ENCODE results near the gene CNTN5. TPM values are rescaled to one million over a fixed set of nuclear protein-coding genes. Genes with fewer than 3 reads are reported as not detected.

CNTN5 gene
- total and polyA plus RNA-seq, 10 of the 15 experiments (the other 5 are each of a cell fraction or from before 2014, with no cell fraction given) = 0.01 TPM; not detected in 9

- BruUV-seq (replicated peaks) = no TSS peak
- H3K4me3 ChIP-seq = no peak overlapping the region
- no peak overlapping the region for H3K9ac ChIP-seq (ENCODE audit: control insufficient read depth, insufficient read depth, low read length)
- no peaks in the 10 kb centered on the region for H4K20me1 ChIP-seq (ENCODE audit: control insufficient read depth, insufficient read depth)
- DNase-seq (ENCODE audit: low read depth, low spot score) (no peak), FAIRE-seq (no peak), ATAC-seq (no peak)
- WGBS (ENCODE audit: insufficient coverage, insufficient replicate concordance, low lambda C conversion rate, missing lambda C conversion rate) = 0% methylated on average over 2 of the region's 2 CpGs
- no peak overlapping the region for H3K27ac ChIP-seq (ENCODE audit: control insufficient read depth, insufficient read depth)
- no peaks in the 10 kb centered on the region for H3K9me3 ChIP-seq (replicated peaks; ENCODE audit: control insufficient read depth, insufficient read depth, low read length)
- no peak overlapping the region for H3K4me2 ChIP-seq (ENCODE audit: control insufficient read depth, insufficient read depth)
- in situ Hi-C loops (cut with MboI) = no loop called here
- H3K79me2 ChIP-seq (ENCODE audit: control insufficient read depth, insufficient read depth, low read length) = no peaks in the 10 kb centered on the region
- no peaks in the 10 kb centered on the region for H3K36me3 ChIP-seq (ENCODE audit: control insufficient read depth in 2 of 2, insufficient read depth in 2 of 2, low read length in 1 of 2)
- RAD21 ChIA-PET (ENCODE audit: unreplicated experiment) = no interaction called here
- no peaks in the 10 kb centered on the region for H3K4me1 ChIP-seq (ENCODE audit: control insufficient read depth, insufficient read depth, low read length)
- no peaks in the 10 kb centered on the region for H3K27me3 ChIP-seq (replicated peaks in 1 of 2; ENCODE audit: control insufficient read depth in 2 of 2, insufficient read depth in 2 of 2, low read length in 1 of 2)
- no peak overlapping the region for H2AFZ ChIP-seq (ENCODE audit: control insufficient read depth, low read depth, low read length)
- SMC1A ChIA-PET (ENCODE audit: uncharacterized antibody, unreplicated experiment) = interaction anchor here (1.2 kb wide), 1 partner anchor 14 kb away, joined by 3 read pairs; no protein-coding TSS in a partner anchor
- CTCF ChIA-PET = no interaction called here
- POLR2A ChIA-PET = no interaction called here
- intact Hi-C loops (cut with micrococcal nuclease; ENCODE audit: unreplicated experiment) = loop anchor here (10.0 kb wide), 1 partner anchor 1987 kb away; no protein-coding TSS in a partner anchor
- TF ChIP-seq, protein P1, sequence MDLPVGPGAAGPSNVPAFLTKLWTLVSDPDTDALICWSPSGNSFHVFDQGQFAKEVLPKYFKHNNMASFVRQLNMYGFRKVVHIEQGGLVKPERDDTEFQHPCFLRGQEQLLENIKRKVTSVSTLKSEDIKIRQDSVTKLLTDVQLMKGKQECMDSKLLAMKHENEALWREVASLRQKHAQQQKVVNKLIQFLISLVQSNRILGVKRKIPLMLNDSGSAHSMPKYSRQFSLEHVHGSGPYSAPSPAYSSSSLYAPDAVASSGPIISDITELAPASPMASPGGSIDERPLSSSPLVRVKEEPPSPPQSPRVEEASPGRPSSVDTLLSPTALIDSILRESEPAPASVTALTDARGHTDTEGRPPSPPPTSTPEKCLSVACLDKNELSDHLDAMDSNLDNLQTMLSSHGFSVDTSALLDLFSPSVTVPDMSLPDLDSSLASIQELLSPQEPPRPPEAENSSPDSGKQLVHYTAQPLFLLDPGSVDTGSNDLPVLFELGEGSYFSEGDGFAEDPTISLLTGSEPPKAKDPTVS (IDR thresholded peaks at IDR 0.05; ENCODE audit: low read depth, low read length) = no peak
- no peak for TF ChIP-seq RFX5 (IDR thresholded peaks at IDR 0.05; ENCODE audit: low read depth, low read length)
- no peak for TF ChIP-seq MEF2B (IDR thresholded peaks at IDR 0.05; ENCODE audit: partially characterized antibody, poor library complexity, severe bottlenecking)
- TF ChIP-seq TBL1XR1 (IDR thresholded peaks at IDR 0.05; ENCODE audit: low read depth, low read length) = no peak
- TF ChIP-seq RUNX3 (IDR thresholded peaks at IDR 0.05; ENCODE audit: low read length) = no peak
- TF ChIP-seq ZNF687 (IDR thresholded peaks at IDR 0.05) = no peak
- no peak for TF ChIP-seq RB1 (IDR thresholded peaks at IDR 0.05; ENCODE audit: borderline replicate concordance)
- no peak for TF ChIP-seq NBN (IDR thresholded peaks at IDR 0.05)
- TF ChIP-seq HCFC1 (IDR thresholded peaks at IDR 0.05; ENCODE audit: low read length) = no peak
- no peak for TF ChIP-seq SMARCA5 (IDR thresholded peaks at IDR 0.05)
- no peak for TF ChIP-seq IRF4 (IDR thresholded peaks at IDR 0.05; ENCODE audit: low read depth, low read length)
- no peak for TF ChIP-seq NKRF (conservative IDR thresholded peaks at IDR 0.05)
- TF ChIP-seq, protein P2, sequence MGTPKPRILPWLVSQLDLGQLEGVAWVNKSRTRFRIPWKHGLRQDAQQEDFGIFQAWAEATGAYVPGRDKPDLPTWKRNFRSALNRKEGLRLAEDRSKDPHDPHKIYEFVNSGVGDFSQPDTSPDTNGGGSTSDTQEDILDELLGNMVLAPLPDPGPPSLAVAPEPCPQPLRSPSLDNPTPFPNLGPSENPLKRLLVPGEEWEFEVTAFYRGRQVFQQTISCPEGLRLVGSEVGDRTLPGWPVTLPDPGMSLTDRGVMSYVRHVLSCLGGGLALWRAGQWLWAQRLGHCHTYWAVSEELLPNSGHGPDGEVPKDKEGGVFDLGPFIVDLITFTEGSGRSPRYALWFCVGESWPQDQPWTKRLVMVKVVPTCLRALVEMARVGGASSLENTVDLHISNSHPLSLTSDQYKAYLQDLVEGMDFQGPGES (IDR thresholded peaks at IDR 0.05) = no peak
- TF ChIP-seq MTA2 (IDR thresholded peaks at IDR 0.05; ENCODE audit: low read depth) = no peak
- no peak for TF ChIP-seq POLR2A (IDR thresholded peaks at IDR 0.05; ENCODE audit: low read depth, low read length)
- no peak for TF ChIP-seq CREM (IDR thresholded peaks at IDR 0.05; ENCODE audit: low read depth)
Measured at GRCh38 chr11:99987821-99988470, 967.2 kb downstream of the CNTN5 start.
